Stimulated activated CD4-positive, alpha-beta T cell treated with anti-CD3 and anti-CD28 coated beads, Interleukin-15, amount 100 ng/mL, for 24 hours (primary cell): ENCODE results near the gene HRK.

Experiments
- DNase-seq: peaks from one replicate; pipeline ENCODE4 v3.0.0-alpha.2; 2020

HRK gene

DNA sequence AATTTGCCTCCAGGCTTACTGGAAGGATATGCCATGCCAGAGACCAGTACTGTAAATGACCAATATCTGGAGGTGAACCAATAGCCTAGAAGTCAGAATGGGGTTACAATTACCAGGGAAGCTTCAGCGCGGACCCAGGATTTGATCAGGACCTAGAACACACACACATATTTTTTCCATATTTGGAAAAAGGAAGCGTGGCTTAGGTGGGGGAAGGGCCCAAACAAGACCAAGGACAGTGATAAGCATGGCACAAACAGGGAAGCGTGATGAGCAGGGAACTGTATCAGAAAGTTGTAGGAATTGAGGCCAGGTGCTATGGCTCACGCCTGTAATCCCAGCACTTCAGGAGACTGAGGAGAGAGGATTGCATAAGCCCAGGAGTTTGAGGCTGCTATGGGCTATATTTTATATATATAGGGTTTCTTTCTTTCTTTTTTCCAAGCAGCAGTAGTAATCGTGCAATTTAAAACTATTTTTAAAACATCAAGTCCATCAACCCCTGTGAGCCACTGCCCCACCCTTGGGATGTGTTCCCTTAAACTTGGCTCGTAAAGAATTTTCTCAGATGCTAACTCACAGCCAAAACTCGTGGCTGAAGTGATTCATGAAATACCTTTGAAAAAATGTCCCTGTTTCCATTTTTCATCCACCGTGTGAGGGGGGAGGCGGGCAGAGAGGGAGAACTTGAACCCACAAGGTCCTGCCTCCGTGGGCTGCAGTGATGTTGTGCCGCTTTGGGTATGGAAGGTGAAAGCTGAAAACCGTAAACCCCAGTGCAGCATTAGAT lies 16.7 kb downstream of the HRK start:
- DNase-seq, result no peak

DNA sequence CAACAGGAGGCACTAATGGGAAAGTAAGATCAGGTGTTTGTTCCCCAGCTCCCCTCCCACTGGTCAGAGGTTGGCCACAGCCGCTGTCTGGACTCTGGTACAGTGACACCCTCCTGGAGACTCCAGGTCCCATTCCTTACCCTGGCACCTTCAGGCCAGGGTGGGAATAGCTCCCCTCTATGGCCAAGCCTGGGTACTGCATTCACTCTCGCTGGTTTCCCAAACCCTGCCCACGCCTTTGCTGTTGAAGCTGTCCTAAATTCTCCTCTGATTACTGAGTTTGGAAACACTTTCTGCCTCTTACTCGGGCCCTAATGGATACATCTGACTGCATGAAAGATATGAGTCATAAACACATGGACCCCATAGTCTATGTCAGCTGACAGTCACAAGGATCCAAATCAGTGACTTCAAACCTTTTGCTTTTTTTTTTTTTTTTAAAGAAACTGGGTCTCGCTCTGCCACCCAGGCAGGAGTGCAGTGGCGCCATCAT lies 17.9 kb downstream of the HRK start:
- DNase-seq, result peak; percentile 23

DNA sequence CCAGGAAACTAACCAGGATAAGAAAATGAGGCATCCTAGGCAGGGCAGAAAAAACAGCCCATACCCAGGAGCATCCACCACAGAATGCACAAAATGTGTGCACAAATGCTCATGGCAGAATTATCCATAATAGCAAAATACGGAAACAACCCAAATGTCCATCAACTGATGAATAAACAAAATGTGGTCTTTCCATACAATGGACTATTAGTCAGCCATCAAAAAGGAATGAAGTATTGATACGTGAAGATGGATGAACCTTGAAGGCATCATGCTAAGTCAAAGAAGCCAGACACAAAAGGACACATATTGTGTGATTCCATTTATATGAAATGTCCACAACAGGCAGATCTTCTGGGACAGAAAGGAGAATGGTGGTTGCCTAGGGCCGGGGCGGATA lies 19.1 kb downstream of the HRK start:
- no peak for DNase-seq

DNA sequence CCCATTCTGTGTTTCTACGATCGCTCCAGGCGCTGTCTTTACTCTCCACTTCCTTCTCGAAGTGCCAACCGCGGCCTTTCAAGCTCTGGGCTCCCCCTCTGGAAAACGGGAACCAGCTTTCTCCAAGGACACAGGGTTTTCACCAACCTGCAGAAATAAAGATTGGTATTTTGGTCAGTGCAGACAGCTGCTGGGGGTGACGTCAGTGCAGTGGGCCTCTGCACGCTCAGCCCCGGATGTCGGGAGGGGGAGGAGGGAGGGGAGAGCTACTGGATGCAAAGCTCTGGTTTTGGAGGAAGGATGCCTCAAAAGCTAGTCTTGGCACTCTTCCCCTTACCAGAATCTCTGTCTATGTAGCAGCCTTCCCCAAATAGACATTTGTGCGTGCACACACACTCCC lies 19.9 kb downstream of the HRK start:
- DNase-seq, result peak; percentile 39

DNA sequence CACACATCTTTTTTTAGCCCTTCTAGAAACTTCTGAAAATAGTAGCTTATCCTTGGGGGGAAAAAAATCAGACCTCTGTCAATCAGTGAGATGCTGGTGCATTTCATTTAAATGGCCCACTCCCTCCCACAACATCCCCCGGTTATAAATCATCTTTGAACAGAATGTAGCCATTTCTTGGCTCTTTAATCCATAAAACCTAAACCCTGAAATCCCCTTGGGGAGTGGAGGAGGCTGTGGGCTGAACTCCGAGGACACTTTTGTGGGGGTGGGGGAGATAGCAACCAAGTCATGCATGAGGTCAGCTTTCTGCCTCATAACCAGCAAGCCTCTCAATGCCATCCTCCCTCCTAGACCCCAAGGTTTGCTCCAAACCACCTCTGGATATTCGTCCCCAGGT lies 21.0 kb downstream of the HRK start:
- DNase-seq, result no peak

DNA sequence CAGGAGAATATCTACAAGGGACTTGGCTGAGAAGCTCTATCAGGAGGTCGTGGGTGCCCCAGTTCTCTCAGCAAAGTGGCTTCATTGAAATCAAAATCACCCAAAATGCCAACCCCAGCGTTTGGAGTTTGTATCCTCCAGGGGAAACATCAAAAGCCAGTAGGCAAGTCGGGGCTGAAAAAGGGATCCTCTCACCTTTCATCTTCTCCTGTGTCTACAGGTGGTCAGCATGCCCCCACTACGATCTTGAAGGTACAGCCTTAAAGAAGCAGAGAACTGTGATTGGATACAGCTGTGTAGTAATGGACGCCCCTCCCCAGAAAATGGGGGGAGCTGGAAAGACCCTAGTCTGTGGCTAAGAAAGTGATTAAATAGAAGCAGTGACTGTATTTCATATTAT lies 22.2 kb downstream of the HRK start:
- no peak for DNase-seq

DNA sequence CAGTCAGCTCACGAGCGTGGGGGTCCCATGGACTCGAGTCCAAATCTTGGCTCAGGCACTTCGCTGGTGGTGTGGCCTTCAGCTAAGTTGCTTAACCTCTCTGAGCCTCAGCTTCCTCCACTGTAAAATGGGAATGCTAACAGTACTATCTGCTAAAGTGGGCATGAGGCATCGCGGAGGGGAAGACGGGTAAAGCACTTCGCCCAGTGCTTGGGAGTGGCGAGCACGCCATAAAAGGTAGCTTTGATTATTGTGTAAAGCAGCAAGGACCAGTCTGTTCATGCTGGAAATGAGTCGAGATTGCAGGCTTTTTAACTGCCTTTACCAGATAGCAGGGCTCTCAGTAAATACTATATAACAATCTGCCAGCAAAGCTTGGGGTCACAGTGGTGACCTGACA lies 24.5 kb downstream of the HRK start:
- no peak for DNase-seq

DNA sequence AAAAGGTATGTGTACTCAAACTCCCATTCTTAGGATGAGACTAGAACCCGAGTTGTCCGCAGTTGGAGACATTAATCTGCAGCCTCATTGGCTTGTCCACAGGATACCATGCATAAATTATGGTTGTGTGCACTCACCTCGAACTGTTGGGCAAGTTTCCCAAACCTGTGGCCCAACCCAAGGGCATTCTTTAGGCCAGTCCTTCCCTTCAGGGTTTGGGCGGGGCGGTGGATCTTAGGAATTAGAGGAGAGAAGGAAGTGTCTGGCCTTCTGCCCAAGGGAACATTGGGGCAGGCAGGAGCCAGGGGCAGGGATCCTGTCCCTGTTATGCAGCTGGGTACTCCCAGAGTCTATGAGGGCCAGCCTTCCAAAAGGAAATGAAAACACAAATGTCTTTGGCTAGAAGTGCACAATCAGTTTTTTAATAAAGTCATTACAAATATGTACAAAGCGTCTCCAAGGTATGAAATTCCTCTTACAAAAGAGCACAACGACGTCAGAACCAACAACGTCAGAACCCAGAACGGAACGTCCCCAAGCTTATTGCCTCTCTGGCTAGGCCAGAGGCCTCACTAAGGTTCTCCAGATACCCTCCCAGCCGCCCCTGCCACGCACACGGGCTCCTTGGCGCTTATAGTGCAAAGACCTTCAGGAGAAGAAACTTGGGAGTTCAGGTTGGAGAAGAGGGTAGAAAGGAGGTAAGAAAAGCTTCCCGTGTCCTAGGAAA lies 25.3 kb downstream of the HRK start:
- no peak for DNase-seq

DNA sequence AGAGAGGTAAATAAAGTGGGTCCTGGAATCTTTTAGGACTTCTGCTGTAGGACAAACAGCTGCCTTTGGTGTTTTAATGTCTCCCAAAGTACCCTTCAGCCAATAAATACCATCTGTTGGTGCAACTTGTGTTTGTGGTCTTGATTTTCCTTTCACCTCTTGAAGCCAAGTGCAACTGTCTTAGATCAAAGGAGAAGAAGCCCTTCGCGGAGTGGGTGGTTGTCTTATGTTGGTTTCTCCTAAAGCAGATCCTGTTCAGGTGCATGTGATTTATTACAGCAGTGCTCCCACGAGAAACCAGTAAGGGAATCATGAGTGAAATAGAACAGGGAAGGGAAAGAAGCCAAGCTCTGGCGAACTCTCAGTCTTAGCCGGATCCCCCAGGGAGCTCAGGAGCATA lies 27.7 kb downstream of the HRK start:
- no peak for DNase-seq

DNA sequence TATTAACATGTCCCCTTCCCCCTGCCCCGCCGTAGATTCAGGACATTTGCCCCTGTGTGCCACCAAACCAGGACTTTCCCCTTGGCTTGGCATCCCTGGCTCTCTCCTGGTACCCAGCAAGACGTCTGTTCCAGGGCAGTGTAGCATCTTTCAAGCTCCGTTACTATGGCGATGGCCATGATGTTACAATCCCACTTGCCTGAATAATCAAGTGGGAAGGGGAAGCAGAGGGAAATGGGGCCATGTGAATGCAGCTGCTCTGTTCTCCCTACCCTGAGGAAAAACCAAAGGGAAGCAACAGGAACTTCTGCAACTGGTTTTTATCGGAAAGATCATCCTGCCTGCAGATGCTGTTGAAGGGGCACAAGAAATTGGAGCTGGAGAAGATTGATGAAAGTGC lies 28.9 kb downstream of the HRK start:
- no peak for DNase-seq

DNA sequence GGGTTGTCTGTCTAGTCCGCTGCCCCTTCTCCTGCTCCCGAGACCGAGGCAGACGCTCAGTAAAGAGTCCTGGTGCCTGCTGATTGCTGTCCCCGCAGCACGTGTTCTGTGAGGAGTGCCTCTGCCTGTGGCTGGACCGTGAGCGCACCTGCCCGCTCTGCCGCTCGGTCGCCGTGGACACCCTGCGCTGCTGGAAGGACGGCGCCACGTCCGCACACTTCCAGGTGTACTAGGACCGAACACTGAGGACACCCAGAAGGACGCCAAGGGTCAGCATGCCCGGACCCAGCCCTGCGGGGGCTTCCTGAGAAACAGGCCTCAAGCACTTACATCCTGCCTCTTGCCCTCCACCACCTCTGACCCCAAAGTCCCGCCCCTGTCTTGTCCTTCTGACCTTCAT lies 32.0 kb downstream of the HRK start:
- no peak for DNase-seq

DNA sequence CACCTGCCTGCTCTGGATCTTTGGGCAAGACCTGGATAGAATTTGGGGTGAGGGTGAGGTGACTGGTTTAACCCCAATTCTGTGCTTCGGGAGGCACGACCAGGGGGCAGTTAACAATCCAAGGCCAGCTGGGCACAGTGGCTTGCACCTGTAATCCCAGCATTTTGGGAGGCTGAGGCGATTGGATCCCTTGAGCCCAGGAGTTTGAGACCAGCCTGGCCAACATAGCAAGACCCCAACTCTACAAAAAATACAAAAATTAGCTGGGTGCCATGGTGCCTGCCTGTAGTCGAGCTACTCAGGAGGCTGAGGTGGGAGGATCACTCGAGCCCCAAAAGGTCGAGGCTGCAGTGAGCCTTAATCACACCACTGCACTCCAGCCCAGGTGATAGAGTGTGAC lies 38.2 kb downstream of the HRK start:
- DNase-seq, result no peak

DNA sequence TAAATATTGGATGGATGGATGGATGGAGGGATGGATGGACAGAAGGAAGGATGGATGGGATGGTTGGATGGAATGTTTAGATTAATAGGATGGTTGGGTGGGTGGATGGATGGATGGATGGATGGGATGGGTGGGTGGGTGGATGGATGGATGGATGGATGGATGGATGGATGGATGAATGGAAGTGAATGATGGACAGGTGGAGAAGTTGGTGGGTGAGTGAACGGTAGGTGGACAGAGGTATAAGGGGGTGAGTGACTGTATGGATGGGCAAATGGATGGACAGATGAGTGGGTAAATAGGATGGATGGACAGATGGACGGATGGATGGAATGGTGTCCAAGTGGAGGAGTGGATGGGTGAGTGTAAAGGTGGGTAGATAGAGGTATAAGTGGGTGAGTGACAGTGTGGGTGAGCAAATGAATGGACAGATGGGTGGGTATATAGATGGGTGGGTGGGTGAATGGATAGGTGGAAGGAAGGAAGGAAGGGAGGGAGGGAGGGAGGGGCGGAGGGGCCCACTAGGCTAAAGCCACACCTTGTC lies 41.9 kb downstream of the HRK start:
- no peak for DNase-seq

DNA sequence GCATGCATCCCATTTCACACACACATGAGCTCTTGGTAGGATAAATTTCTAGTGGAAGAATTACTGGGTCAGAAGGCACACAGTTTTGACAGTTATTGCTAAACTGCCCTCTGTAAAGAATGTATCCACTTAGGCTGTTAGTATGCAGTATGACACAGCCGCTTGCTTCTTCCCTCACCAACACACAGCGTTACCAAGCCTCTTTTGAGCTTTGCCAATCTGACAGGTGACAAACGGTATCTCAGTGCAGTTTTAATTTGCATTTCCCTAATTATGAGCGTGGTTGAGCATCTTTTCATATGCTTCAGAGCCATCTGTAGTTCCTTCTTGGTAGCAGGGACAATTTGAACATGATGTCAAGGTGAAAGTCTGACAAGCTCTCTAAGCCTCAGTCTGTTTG lies 42.9 kb downstream of the HRK start:
- DNase-seq, result no peak

DNA sequence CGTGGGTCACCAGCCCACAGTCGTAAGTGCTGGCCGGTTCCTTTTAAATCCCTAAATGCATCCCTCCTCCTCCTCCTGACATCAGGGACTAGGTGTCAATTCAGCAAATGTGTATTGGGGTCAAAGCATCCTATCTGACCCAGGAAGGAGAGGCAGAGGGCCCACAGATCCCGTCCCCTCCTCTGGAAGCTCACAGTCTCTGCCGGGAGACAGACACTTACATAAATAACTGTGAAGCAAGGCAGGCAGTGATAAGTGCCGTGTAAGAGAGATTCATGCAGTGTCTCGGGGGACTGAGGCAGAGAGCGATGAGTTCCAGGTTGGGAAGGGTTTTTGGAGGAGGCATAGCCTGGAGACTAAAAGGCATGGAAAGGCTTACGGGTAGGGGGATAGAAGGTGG lies 44.1 kb downstream of the HRK start:
- no peak for DNase-seq

DNA sequence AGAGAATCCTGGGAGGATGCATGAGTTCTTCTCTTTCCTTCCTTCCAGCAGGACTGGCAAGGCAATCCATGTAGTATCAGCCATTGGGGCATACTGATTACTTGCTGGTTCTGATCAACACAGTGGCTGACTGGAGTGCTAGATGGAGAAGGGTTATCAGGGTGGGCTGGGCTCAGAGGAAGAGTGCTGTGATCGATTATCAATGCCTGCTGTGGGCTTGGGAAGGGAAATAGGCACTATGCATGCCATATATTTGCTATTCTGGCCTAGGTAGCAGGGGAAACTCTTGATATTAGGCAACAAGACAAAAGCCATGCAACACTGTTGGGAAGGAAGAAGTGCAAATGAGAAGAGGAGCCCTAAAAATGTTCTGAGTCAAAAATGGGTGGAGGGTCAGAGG lies 45.8 kb downstream of the HRK start:
- no peak for DNase-seq

DNA sequence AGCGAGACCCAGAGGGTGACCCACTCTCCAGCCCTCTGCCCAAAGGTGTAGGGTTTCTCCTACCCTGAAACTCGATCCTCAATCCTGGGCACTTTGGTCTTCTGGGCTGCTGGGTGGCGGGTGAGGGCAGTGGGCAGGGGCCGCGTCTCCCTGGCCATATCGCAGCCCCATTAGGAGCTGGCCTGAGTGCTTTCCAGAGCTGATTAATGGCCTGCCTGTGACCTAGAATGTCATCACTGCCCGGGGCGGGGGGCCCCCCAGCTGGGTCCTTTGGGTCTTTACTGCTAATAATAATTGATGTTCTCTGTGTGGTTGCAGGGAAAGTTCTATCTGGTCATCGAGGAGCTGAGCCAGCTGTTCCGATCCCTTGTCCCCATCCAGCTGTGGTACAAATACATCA lies 47.8 kb downstream of the HRK start:
- DNase-seq, result no peak

DNA sequence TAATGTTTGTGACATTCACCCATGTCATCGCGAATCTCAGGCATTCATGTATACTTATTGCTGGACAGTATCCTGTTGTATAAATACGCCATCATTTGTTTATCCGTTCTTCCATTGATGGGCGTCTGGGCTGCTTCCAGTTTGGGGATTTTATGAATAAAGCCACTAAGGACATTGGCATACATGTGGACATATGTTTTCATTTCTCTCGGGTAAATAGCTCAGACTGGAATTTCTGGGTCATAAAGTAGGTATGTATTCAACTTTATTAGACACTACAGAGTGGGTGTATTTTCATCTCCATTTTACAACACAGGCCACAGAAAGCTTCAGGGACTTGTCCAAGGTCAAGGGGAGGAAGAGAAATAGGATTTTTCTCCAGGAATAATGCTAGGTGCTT lies 48.9 kb downstream of the HRK start:
- no peak for DNase-seq

DNA sequence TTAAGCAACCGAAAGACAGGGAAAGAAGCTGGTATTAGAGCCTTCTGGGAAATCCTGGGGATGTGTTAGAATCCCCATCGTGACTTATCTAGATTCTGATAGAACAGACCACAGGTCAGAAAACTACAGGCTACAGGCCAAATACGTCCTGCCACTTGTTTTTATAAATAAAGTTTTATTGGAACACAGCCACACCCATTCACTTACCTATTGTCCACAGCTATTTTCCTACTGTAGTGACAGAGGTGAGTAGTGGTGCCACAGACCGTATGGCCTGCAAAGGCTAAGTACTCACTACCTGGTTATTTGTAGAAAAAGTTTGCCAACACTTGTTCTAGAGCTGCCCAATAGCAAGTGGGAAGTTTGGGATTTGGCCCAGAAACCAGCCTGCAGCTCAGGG lies 53.8 kb downstream of the HRK start:
- no peak for DNase-seq

DNA sequence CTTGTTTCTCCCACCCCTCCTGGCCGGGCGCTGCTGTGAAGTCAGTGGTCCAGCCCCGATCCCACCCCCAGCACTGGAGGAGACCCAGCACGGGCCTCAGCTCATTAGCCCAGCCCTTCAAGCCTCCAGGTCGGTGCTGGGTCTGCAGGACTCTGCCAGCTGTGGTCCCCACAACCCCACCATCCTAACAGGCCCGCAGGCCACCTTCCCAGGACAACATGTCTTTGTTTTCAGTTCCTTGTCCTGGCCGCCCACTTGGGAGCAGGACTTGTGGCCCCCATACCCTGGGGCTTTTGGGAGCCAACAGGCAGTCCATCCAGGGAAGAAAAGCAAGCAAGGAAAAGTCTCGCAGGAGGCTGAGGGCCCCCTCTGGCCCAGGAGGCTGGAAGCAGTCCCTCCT lies 60.0 kb downstream of the HRK start:
- DNase-seq, result no peak

DNA sequence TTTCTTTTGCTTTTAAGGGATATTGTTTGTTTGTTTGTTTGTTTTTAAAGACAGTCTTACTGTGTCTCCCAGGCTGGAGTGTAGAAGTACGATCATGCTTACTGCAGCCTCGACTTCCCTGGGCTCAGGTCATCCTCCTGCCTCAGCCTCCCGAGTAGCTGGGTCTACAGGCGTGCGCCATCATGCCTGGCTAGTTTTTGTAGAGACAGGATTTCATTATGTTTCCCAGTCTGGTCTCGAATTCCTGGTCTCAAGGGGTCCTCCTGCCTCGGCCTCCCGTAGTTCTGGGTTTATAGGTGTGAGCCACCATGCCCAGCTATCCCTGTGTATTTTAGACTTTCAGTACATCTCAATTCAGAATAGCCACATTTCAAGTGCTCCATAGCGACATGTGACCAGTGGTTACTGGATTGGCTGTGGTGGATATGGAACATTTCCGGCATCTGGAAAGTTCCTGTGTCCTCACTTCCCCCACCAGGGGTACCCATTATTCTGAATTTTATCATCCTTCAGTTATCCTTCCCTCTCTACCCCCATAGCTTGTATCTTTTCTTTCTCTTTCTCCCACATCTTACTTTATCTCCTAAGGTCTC lies 61.1 kb downstream of the HRK start:
- DNase-seq, result no peak

DNA sequence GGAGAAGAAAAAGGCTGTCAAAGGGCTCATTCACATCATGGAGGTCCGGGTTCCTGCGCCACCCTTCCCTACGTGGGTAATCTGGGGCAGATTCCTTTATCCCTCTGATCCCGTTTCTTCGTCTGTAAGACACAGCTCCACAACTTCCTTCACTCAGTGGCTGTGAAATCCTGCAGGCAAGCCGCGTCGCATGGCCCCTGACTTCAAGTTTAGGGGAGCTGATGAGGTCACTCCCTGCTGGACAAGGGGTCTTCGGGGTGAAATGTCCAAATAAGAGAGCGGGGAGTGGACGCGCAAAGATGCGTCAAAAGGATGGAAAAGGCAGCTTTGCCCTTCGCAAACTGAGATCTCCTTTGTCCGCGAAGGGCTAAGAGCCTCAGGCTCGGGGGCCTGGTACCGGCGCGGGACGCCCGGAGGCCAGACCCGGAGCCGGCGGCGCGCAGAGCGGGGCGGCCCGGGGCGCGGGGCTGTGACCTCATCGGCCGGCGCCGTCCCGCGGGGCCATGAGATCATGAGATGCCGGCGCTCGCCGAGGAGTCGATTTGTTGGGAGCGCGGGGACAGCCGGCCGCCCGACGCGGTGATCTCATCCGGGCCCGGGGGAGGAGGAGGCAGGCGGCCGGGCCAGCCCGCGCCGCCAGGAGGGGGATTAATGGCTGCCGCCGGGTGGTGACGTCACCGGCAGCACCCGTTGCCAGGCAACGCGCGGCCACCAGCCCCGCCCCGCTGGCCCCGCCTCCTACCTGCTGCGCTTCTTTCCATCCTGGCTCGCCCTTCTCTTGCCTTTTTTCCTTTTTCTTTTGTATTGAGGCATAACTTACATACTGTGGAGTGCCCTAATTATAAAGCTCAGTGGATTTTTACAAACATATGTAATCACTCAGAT lies 62.1 kb downstream of the HRK start:
- DNase-seq, result peak; percentile 92

DNA sequence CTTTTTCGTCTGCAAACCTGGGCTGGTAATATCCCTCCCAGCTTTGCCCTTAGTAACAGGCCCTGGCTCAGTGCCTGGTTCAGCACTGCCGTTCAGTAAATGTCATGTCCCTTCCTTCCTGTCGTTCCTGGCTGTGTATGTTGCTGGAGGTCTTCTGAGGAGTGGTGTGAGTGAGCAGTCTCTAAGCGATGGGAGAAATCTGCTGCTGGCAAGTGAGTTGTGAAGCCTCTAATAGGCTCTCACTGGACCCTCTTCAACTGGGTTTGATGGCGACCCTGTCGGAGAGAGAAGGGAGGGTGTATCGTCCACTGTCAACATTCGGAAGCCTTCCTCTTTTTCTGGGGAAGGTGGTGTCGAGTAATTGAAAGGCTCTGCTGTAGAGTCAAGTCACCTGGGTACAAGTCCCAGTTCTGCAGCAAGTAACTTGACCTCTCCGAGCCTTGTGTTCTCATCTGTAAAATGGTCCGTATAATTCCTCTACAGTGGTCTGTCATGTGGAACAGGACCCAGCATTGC lies 62.8 kb downstream of the HRK start:
- peak; percentile 14 for DNase-seq
